Ectodermal cell (in vitro differentiated cells): ENCODE measurements around the gene SDK2.

Experiments
- H3K27ac ChIP-seq: 2 replicates; pipeline ENCODE4 v1.7.0; 2013; ENCODE audit warnings: mild to moderate bottlenecking, low read depth, low read length; ENCODE audit not compliant: insufficient read depth, poor library complexity, severe bottlenecking
- H3K27me3 ChIP-seq: 2 replicates; pipeline ENCODE4 v1.7.0; 2013; ENCODE audit warnings: mild to moderate bottlenecking, low read length; ENCODE audit not compliant: insufficient read depth, control insufficient read depth, poor library complexity, severe bottlenecking
- H3K36me3 ChIP-seq: one replicate; pipeline ENCODE4 v1.7.0; 2013; ENCODE audit warnings: low read length; ENCODE audit not compliant: control insufficient read depth, insufficient read depth
- H3K4me1 ChIP-seq: one replicate; pipeline ENCODE4 v1.7.0; 2013; ENCODE audit warnings: low read length; ENCODE audit not compliant: control insufficient read depth, insufficient read depth
- H3K4me3 ChIP-seq: 2 replicates; pipeline ENCODE4 v1.7.0; 2013; ENCODE audit warnings: low read depth, low read length, control low read depth; ENCODE audit not compliant: insufficient read depth
- H3K9me3 ChIP-seq: 2 replicates; pipeline ENCODE4 v1.7.0; 2013; ENCODE audit warnings: mild to moderate bottlenecking, low read length, moderate library complexity; ENCODE audit not compliant: control insufficient read depth
- WGBS, 2 experiments: methylation state at CpG; one replicate each; pipeline ENCODE4 v1.1.7; 2013; ENCODE audit warnings: missing lambda C conversion rate in 2 of 2; 5-methylcytosine and 5-hydroxymethylcytosine counted together

SDK2 gene

GRCh38 chr17:73324711-73325526 lies 319.3 kb downstream of the SDK2 start:
- Histone ChIP-seq H3K4me1 (peaks cover 18% of the 10 kb centered on the region), H3K4me3 (no peak overlapping the region), H3K27ac (no peak overlapping the region), H3K27me3 (no peaks in the 10 kb centered on the region), H3K9me3 (no peaks in the 10 kb centered on the region), H3K36me3 (no peaks in the 10 kb centered on the region)
- WGBS, 2 experiments = 72 to 75% methylated on average over 17 of the region's 17 CpGs

- Histone ChIP-seq H3K27ac (no peak overlapping the region), H3K4me3 (no peak overlapping the region), H3K27me3 (no peaks in the 10 kb centered on the region), H3K36me3 (no peaks in the 10 kb centered on the region), H3K4me1 (peaks cover 25% of the 10 kb centered on the region), H3K9me3 (no peaks in the 10 kb centered on the region)
- WGBS, 2 experiments = 67 to 73% methylated on average over 9 of the region's 9 CpGs
These were observed 320.1 kb downstream of the SDK2 start for GRCh38 chr17:73324160-73324475.

- WGBS, 2 experiments = 75 to 78% methylated on average over 5 of the region's 5 CpGs
- Histone ChIP-seq H3K36me3 (no peaks in the 10 kb centered on the region), H3K9me3 (no peaks in the 10 kb centered on the region), H3K27me3 (no peaks in the 10 kb centered on the region), H3K27ac (no peak overlapping the region), H3K4me1 (peaks cover 25% of the 10 kb centered on the region), H3K4me3 (no peak overlapping the region)
These were observed 320.7 kb downstream of the SDK2 start for GRCh38 chr17:73323409-73324159.

DNA sequence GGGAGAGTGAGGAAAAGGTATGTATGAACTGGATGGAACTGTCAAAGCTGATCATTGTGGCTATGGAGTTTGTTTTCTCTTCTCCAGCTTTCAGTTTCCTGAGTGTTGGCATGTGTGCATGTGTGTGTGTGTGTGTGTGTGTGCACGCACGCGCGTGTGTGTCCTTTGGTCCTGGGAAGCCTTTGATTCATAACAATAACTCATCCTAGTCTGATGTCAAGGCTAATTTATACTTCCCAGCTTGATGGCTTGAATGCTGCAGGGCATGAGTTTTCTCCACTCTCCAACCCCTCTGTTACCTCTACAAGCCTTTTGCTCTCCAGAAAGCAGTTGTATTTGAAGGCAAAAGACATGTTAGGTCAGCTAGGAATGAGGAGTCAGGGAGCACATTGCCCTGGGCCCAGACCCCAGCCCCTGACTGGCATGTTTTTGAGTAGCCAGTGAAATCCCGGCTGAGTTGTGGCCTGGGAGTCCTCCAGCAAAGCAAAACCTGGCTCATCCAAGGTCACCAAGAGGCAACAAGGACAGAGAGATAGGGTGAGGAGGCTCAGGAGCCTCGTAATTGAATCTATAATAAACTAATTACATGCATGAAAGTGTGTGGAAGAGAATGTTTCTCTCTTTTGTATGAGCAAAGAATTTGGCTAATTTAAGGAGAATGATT lies 323.5 kb downstream of the SDK2 start:
- no peaks in the 10 kb centered on the region for H3K9me3 ChIP-seq
- H3K27ac ChIP-seq = no peak overlapping the region
- no peaks in the 10 kb centered on the region for H3K27me3 ChIP-seq
- H3K36me3 ChIP-seq = no peaks in the 10 kb centered on the region
- H3K4me3 ChIP-seq = no peak overlapping the region
- WGBS, 2 experiments = 85 to 87% methylated on average over 5 to 6 of the region's 6 CpGs
- peaks cover 32% of the 10 kb centered on the region for H3K4me1 ChIP-seq

GRCh38 chr17:73319766-73320165 lies 324.5 kb downstream of the SDK2 start:
- Histone ChIP-seq H3K27ac (no peak overlapping the region), H3K4me1 (peaks cover 24% of the 10 kb centered on the region), H3K9me3 (no peaks in the 10 kb centered on the region), H3K27me3 (no peaks in the 10 kb centered on the region), H3K4me3 (no peak overlapping the region), H3K36me3 (no peaks in the 10 kb centered on the region)
- WGBS, 2 experiments = 95 to 96% methylated on average over 3 of the region's 3 CpGs

GRCh38 chr17:73318836-73319235 lies 325.4 kb downstream of the SDK2 start:
- Histone ChIP-seq H3K27me3 (peaks cover 4% of the 10 kb centered on the region), H3K4me3 (no peak overlapping the region), H3K9me3 (no peaks in the 10 kb centered on the region), H3K27ac (no peak overlapping the region), H3K4me1 (peaks cover 19% of the 10 kb centered on the region), H3K36me3 (no peaks in the 10 kb centered on the region)
- 45 to 55% methylated on average over 5 of the region's 5 CpGs for WGBS, 2 experiments

DNA sequence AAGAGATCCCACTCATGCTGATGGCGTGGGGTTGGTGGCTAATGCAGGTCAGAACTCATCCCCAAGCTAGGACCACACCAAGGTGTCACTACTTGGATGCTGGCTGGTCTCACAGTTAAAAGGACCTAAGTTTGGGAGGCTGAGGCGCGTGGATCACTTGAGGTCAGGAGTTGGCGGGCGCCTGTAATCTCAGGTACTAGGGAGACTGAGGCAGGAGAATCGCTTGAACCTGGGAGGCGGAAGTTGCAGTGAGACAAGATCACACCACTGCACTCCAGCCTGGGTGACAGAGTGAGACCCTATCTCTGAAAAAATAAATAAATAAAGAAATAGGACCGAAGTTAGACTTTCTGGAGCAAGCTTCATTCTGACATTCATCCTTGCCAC lies 325.8 kb downstream of the SDK2 start:
- Histone ChIP-seq H3K27ac (no peak overlapping the region), H3K27me3 (peaks cover 7% of the 10 kb centered on the region), H3K36me3 (no peaks in the 10 kb centered on the region), H3K4me1 (peaks cover 14% of the 10 kb centered on the region), H3K9me3 (no peaks in the 10 kb centered on the region), H3K4me3 (no peak overlapping the region)
- 95 to 97% methylated on average over 8 of the region's 8 CpGs for WGBS, 2 experiments

- H3K27ac ChIP-seq = no peak overlapping the region
- H3K36me3 ChIP-seq = no peaks in the 10 kb centered on the region
- H3K4me3 ChIP-seq = no peak overlapping the region
These were observed 326.5 kb downstream of the SDK2 start for GRCh38 chr17:73317513-73318426.

DNA sequence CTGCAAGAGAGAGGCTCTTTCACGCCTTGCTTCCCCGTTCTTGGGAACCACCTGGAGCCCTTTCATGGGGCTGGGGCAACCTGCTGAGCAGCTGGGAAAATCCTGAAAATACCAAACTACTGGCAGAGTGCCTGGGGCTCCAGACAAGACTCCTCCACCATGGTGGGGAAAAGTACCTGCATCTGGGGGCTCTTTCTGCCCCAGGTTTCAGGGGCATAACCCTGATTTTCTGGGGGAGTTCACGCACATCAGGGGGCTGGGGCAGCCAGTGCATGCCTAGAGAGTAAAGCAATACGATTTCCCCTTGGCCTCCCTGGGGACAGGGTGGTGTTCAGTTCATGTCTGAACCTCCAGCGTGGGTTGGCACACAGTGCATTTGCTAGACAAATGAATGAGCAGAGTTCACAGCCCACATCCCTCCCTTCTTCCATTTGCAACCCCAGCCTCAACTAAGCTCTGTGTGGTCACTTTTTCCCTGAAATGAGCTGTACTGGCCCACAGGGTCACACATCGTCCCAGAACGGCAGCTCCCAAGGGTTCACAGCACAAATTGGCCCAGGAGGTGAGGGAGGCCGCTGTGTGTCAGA lies 327.2 kb downstream of the SDK2 start:
- Histone ChIP-seq H3K4me1 (peaks cover 22% of the 10 kb centered on the region), H3K36me3 (no peaks in the 10 kb centered on the region), H3K4me3 (no peak overlapping the region), H3K9me3 (no peaks in the 10 kb centered on the region), H3K27ac (no peak overlapping the region), H3K27me3 (peaks cover 20% of the 10 kb centered on the region)
- 60 to 66% methylated on average over 8 of the region's 8 CpGs for WGBS, 2 experiments

More at GRCh38 chr17:73317513-73318426, 326.5 kb downstream of the SDK2 start:
- 90 to 93% methylated on average over 9 of the region's 9 CpGs for WGBS, 2 experiments
- no peaks in the 10 kb centered on the region for H3K9me3 ChIP-seq
- peaks cover 18% of the 10 kb centered on the region for H3K4me1 ChIP-seq
- peaks cover 13% of the 10 kb centered on the region for H3K27me3 ChIP-seq
